Fibroblast of villous mesenchyme (primary cell): ENCODE data around the gene MYH10. TPM values are rescaled to one million over a fixed set of nuclear protein-coding genes. Genes with fewer than 3 reads are reported as not detected.

Experiments used
- DNase-seq: peaks from one replicate; pipeline ENCODE4 v3.0.0-alpha.2; 2010; ENCODE audit warnings: low read depth
- H3K4me3 ChIP-seq: 2 replicates; pipeline ENCODE4 v1.5.1; 2011; ENCODE audit warnings: low read depth, mild to moderate bottlenecking, low read length
- CTCF ChIP-seq: IDR thresholded peaks from 2 replicates; pipeline ENCODE4 v1.5.1; 2012; ENCODE audit warnings: low read depth, mild to moderate bottlenecking, low read length; ENCODE audit not compliant: insufficient read depth
- total RNA-seq: library from RNA; depleted of rRNA; stranded (reverse); fragments of >200 nt; gene quantifications from 2 replicates; pipeline ENCODE4 v1.2.3, GENCODE V29; 2012

The MYH10 gene
- total RNA-seq, 1 donor: 94.1 TPM

- peak; percentile 70 for DNase-seq
- TF ChIP-seq CTCF: no peak
- H3K4me3 ChIP-seq: peak overlapping the region; percentile 49
These were observed 18.8 kb downstream of the MYH10 start for GRCh38 chr17:8611619-8612298.

GRCh38 chr17:8611137-8611536 is 19.4 kb downstream of the MYH10 start:
- no peak for TF ChIP-seq CTCF
- H3K4me3 ChIP-seq: peak overlapping the region; percentile 49
- peak; percentile 59 for DNase-seq

- peak; percentile 21 for DNase-seq
- TF ChIP-seq CTCF: no peak
- H3K4me3 ChIP-seq: no peak overlapping the region
These were observed 20.0 kb downstream of the MYH10 start for GRCh38 chr17:8610558-8610957.

GRCh38 chr17:8609910-8610309 is 20.6 kb downstream of the MYH10 start:
- no peak for TF ChIP-seq CTCF
- no peak for DNase-seq
- H3K4me3 ChIP-seq: no peak overlapping the region

- no peak overlapping the region for H3K4me3 ChIP-seq
- no peak for DNase-seq
- no peak for TF ChIP-seq CTCF
These were observed 22.5 kb downstream of the MYH10 start for GRCh38 chr17:8608001-8608400.

GRCh38 chr17:8606401-8606800 is 24.1 kb downstream of the MYH10 start:
- DNase-seq: no peak
- no peak for TF ChIP-seq CTCF
- no peak overlapping the region for H3K4me3 ChIP-seq

- H3K4me3 ChIP-seq: no peak overlapping the region
- TF ChIP-seq CTCF: no peak
- no peak for DNase-seq
These were observed 27.8 kb downstream of the MYH10 start for GRCh38 chr17:8602679-8603078.
